Iris pigment epithelial cell (primary cell): ENCODE results near the gene CSAG3.
"Not testable (repeated sequence)": the region's sequence is repeated elsewhere in the genome, so short reads cannot be mapped to it uniquely, and the experiment has no call there.

Experiments used
- DNase-seq: peaks from one replicate; pipeline ENCODE4 v3.0.0-alpha.2; 2011; ENCODE audit warnings: low read depth

CSAG3 gene

DNA sequence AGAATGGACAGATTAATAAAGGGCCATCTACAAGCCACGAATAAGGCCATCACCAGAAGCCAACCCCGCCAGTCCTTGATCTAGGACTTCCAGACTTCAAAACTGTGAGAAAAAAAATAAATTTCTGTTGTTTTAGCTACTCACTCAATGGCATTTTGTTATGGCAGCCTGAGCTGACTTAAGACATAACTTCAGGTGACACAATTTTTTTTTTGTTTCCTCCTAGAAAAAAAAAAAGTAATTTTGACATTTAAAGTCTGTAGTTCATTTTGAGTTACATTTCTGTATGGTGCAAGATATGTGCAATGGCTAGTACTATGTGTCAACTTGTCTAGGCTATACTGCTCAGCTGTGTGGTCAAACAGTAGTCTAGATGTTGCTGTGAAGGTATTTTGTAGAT is at the start of gene CSAG3:
Gene CSAG3, plus strand, starts transcription at position 301 of the 400 bp plus-strand sequence.
- DNase-seq: not testable (repeated sequence)

DNA sequence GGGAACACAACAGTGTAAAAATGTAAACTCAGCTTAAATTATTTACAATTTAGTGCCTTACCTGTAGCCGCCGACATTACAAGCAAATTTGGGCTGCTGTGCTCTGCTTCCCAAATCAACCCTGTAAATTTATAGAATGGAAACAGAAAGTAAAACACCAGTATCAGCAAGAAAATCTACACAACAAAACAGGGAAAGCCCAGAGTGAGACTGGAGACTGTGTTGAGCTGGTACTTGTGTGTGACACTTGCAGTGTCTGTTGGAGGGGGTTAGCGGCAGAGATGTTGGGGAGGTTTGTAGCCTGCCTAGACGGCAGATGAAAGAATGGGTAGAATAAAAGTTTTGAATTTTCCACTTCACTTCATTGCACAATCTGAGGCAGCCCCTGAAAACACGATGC is 45.8 kb upstream of the CSAG3 start:
- not testable (repeated sequence) for DNase-seq

DNA sequence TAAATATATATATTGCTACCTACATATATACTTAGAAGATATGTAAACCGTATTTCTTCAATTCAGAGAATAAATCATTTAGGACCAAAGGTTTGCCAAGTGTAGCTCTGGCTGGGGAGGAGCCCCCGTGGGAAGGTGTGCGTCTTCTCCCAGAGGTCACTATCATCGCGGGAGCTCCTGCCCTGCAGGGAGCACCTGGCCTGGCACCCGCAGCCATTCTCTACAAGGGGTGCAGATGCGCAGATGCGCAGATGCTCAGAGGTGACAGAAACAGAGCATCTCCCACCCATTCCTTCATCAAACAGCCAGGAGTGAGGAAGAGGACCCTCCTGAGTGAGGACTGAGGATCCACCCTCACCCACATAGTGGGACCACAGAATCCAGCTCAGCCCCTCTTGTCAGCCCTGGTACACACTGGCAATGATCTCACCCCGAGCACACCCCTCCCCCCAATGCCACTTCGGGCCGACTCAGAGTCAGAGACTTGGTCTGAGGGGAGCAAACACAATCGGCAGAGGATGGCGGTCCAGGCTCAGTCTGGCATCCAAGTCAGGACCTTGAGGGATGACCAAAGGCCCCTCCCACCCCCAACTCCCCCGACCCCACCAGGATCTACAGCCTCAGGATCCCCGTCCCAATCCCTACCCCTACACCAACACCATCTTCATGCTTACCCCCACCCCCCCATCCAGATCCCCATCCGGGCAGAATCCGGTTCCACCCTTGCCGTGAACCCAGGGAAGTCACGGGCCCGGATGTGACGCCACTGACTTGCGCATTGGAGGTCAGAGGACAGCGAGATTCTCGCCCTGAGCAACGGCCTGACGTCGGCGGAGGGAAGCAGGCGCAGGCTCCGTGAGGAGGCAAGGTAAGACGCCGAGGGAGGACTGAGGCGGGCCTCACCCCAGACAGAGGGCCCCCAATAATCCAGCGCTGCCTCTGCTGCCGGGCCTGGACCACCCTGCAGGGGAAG is 44.9 kb upstream of the CSAG3 start, which contains the start of gene MAGEA2B:
Gene MAGEA2B, plus strand, starts transcription at position 814 of the 973 bp plus-strand sequence. CDS start 2,479 bp downstream, outside the sequence.
- not testable (repeated sequence) for DNase-seq

DNA sequence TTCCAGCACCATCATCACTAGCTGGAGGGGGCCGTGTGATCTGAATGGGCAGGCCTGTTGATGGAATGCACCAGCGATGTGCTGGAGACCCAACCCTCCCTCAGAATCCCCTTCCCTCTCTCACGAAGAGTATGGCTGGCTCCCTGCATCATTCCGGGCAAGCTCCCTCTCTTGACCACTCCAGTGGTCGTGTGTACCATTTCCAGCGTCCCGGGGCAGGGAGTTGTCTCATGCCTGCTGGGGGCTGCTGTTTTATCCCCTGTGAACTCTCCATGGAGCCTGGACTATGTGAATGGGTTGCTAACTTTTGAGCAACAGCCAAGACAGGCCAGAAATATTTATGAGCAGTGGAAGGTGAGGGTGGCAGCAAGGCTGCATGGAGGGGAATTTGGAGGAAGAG is 33.6 kb upstream of the CSAG3 start:
- DNase-seq: no peak

DNA sequence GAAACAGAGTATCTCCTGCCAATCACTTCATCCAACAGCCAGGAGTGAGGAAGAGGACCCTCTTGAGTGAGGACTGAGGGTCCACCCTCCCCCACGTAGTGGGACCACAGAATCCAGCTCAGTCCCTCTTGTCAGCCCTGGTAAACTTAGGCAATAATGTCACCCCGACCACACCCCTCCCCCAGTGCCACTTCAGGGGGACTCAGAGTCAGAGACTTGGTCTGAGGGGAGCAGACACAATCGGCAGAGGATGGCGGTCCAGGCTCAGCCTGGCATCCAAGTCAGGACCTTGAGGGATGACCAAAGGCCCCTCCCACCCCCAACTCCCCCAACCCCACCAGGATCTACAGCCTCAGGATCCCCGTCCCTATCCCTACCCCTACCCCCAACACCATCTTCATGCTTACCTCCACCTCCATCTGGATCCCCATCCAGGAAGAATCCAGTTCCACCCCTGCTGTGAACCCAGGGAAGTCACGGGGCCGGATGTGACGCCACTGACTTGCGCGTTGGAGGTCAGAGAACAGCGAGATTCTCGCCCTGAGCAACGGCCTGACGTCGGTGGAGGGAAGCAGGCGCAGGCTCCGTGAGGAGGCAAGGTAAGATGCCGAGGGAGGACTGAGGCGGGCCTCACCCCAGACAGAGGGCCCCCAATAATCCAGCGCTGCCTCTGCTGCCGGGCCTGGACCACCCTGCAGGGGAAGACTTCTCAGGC is 25.6 kb upstream of the CSAG3 start, which contains the start of the genes CSAG1 and MAGEA12:
Gene CSAG1, minus strand, starts transcription at position 461 of the 715 bp plus-strand sequence. CDS start 1,261 bp downstream, outside the sequence.
Gene MAGEA12, plus strand, starts transcription at position 497 of the 715 bp plus-strand sequence. CDS start 2,405 bp downstream, outside the sequence.
- no peak for DNase-seq

DNA sequence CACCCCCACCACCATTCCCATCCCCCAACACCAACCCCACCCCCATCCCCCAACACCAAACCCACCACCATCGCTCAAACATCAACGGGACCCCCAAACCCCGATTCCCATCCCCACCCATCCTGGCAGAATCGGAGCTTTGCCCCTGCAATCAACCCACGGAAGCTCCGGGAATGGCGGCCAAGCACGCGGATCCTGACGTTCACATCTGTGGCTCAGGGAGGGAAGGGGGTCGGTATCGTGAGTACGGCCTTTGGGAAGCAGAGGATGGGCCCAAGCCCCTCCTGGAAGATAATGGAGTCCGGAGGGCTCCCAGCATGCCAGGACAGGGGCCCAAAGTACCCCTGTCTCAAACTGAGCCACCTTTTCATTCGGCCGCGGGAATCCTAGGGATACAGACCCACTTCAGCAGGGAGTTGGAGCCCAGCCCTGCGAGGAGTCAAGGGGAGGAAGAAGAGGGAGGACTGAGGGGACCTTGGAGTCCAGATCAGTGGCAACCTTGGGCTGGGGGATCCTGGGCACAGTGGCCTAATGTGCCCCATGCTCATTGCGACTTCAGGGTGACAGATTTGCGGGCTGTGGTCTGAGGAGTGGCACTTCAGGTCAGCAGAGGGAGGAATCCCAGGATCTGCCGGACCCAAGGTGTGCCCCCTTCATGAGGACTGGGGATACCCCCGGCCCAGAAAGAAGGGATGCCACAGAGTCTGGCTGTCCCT is 24.7 kb upstream of the CSAG3 start:
- DNase-seq: not testable (repeated sequence)

DNA sequence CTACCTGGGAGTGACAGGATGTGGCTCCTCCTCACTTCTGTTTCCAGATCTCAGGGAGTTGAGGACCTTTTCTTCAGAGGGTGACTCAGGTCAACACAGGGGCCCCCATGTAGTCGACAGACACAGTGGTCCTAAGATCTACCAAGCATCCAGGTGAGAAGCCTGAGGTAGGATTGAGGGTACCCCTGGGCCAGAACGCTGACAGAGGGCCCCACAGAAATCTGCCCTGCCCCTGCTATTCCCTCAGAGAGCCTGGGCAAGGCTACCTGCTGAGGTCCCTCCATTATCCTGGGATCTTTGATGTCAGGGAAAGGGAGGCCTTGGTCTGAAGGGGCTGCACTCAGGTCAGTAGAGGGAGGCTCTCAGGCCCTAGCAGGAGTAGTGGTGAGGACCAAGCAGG is 23.9 kb upstream of the CSAG3 start:
- no peak for DNase-seq

DNA sequence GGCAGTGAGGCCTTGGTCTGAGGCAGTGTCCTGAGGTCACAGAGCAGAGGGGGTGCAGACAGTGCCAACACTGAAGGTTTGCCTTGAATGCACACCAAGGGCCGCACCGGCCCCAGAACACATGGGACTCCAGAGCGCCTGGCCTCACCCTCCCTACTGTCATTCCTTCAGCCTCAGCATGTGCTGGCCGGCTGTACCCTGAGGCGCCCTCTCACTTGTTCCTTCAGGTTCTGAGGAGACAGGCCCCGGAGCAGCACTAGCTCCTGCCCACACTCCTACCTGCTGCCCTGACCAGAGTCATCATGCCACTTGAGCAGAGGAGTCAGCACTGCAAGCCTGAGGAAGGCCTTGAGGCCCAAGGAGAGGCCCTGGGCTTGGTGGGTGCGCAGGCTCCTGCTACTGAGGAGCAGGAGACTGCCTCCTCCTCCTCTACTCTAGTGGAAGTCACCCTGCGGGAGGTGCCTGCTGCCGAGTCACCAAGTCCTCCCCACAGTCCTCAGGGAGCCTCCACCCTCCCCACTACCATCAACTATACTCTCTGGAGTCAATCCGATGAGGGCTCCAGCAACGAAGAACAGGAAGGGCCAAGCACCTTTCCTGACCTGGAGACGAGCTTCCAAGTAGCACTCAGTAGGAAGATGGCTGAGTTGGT is 23.0 kb upstream of the CSAG3 start:
- no peak for DNase-seq

DNA sequence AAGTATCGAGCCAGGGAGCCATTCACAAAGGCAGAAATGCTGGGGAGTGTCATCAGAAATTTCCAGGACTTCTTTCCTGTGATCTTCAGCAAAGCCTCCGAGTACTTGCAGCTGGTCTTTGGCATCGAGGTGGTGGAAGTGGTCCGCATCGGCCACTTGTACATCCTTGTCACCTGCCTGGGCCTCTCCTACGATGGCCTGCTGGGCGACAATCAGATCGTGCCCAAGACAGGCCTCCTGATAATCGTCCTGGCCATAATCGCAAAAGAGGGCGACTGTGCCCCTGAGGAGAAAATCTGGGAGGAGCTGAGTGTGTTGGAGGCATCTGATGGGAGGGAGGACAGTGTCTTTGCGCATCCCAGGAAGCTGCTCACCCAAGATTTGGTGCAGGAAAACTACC is 22.5 kb upstream of the CSAG3 start:
- DNase-seq: not testable (repeated sequence)

DNA sequence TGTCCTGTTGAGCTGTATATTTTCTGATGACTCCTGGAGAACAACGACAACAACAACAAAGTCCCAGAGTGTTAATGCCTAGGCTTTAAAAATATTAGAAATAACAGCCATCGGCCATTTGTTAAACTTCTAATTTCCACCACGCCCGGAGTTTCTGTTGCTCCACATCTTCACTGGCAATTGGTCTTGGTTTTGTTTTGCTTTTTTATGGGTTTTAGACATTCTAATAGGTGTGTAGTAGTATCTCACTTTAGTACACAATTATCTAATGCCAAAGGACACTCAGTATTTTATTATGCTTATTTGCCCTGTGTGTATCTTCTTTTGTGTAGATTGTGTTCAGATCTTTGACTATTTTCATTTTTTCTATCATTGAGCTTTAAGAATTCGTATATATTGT is 20.5 kb upstream of the CSAG3 start:
- DNase-seq: no peak

DNA sequence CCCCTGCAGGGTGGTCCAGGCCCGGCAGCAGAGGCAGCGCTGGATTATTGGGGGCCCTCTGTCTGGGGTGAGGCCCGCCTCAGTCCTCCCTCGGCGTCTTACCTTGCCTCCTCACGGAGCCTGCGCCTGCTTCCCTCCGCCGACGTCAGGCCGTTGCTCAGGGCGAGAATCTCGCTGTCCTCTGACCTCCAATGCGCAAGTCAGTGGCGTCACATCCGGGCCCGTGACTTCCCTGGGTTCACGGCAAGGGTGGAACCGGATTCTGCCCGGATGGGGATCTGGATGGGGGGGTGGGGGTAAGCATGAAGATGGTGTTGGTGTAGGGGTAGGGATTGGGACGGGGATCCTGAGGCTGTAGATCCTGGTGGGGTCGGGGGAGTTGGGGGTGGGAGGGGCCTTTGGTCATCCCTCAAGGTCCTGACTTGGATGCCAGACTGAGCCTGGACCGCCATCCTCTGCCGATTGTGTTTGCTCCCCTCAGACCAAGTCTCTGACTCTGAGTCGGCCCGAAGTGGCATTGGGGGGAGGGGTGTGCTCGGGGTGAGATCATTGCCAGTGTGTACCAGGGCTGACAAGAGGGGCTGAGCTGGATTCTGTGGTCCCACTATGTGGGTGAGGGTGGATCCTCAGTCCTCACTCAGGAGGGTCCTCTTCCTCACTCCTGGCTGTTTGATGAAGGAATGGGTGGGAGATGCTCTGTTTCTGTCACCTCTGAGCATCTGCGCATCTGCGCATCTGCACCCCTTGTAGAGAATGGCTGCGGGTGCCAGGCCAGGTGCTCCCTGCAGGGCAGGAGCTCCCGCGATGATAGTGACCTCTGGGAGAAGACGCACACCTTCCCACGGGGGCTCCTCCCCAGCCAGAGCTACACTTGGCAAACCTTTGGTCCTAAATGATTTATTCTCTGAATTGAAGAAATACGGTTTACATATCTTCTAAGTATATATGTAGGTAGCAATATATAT is 5.0 kb upstream of the CSAG3 start, which contains the start of gene MAGEA2:
Gene MAGEA2, minus strand, starts transcription at position 157 of the 965 bp plus-strand sequence. CDS start 2,479 bp downstream, outside the sequence.
- not testable (repeated sequence) for DNase-seq

DNA sequence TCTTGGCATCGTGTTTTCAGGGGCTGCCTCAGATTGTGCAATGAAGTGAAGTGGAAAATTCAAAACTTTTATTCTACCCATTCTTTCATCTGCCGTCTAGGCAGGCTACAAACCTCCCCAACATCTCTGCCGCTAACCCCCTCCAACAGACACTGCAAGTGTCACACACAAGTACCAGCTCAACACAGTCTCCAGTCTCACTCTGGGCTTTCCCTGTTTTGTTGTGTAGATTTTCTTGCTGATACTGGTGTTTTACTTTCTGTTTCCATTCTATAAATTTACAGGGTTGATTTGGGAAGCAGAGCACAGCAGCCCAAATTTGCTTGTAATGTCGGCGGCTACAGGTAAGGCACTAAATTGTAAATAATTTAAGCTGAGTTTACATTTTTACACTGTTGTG is 4.1 kb upstream of the CSAG3 start:
- DNase-seq: not testable (repeated sequence)

DNA sequence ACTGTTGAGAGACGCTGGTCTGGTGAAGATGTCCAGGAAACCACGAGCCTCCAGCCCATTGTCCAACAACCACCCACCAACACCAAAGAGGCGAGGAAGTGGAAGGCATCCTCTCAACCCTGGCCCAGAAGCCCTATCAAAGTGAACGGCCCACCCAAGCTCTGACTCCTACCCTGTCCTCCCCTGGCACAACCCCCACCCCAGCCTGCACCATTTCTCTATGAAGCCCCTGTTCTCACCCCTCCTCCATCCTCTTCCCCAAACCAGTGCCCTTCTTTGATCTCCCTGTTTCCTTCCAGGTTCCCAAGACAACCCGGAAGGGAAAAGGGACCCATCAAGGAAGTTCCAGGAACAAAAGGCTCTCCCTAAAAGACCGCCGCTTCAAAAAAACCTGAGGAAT is 526 bp downstream of the CSAG3 start:
- not testable (repeated sequence) for DNase-seq

DNA sequence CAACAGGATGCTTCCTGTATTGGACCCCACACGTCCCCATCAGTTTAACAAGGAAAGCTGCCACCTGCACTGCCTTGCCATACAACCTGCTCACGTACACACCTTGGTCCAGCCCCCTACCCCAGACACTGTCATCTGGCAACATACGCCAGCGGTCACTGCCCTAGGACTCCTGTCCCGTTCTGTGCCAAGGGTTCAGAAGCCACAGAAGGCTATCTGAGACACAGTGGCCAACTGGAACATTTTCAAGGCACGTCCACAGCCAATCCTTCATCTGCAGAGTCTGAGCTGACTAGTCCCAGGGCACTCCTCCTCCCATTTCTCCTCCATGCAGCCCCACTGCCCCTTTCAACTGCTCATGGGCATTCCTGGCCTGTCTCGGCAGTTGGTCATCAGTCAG is 2.6 kb downstream of the CSAG3 start:
- not testable (repeated sequence) for DNase-seq

DNA sequence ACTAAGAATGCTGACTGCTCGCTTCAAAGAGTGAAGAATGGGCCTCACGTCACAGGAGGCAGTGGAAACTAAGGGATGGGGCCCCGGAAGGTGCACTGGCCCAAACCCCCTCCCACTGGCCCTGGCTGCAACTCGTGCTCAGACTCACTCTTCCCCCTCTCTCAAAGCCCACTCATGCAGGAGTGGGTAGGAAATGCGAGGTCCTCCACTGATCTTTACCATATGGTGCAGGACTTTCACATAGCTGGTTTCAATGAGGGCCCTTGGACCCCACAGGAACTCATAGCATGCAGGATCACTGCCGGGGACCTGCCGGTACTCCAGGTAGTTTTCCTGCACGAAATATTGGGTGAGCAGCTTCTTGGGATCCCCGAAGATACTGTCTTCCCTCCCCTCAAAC is 7.5 kb downstream of the CSAG3 start:
- not testable (repeated sequence) for DNase-seq

DNA sequence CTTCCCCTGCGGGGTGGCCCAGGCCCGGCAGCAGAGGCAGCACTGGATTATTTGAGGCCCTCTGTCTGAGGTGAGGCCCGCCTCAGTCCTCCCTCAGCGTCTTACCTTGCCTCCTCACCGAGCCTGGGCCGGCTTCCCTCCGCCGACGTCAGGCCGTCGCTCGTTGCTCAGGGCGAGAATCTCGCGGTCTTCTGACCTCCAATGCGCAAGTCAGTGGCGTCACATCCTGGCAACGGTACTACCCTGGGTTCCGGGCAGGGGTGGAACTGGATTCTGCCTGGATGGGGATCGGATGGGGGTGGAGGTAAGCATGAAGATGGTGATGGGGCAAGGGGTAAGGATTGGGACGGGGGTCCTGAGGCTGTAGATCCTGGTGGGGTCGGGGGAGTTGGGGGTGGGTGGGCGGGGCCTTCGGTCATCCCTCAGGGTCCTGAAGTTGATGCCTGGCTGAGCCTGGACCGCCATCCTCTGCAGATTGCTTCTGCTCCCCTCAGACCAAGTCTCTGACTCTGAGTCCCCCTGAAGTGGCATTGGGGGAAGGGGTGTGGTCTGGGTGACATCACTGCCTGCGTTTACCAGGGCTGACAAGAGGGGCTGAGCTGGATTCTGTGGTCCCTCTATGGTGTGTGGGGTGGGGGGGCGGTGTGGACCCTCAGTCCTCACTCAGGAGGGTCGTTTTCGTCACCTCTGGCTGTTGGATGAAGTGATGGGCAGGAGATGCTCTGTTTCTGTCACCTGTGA is 10.7 kb downstream of the CSAG3 start, which contains the start of gene MAGEA6:
Gene MAGEA6, minus strand, starts transcription at position 141 of the 741 bp plus-strand sequence. CDS start 2,039 bp downstream, outside the sequence.
- not testable (repeated sequence) for DNase-seq

DNA sequence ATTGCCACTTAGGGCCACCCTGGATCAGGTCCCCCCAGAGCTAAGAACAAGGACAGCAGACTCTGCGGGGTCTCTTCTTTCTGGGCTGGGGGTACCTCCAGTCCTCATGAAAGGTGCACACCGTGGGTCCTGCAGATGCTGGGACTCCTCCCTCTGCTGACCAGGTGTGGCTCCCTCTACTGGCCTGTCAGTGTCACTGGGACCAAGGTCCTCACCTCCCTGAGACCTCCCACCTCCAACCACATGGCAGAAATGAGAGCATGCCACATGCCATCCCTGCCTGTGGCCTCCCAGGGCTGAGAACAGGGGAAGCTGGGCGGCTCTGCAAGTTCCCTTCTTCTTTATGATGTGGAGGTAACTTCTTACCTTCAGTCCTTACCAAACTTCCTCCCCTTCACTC is 28.0 kb downstream of the CSAG3 start:
- DNase-seq: not testable (repeated sequence)

DNA sequence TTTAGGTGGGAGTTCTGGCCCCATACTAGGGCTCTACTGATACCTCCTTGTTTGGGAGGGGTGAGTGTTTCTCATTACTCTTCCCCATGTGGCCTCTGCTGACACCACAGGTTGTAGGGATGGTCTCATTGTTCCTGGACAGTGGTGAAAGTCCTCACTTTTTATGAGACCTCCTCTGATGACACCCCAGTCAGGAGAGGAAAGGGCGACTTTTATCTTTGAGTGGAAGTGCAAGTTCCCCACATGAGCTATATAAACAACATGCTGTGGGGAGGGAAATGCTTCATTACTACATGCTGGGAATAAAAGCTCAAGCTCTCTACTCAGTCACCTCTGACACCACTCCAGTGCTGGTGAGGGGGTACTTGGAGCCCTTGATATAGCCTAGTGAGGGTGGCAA is 39.9 kb downstream of the CSAG3 start:
- no peak for DNase-seq

DNA sequence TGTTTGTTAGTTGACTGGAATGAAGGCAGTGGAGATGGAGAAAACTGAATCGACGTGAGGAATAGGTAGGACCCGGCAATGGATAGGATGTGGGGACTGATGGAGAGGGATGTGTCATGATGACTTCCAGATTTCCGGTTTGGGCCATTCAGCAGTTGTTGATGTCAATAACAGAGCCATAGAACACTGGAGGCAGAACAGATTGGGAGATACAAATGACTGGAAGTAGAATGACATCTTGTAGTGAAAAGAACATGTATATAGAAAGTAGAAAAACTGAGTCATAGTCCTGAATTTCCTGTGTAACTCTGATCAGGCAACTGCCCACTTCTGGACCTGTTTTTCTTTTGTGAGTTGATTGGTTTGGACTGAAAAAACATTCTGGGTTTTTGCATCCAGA is 47.0 kb downstream of the CSAG3 start:
- DNase-seq: no peak
